GM13977 (cell line): ENCODE results near the gene MATCAP1.

Source experiments
- DNase-seq: peaks from one replicate; pipeline ENCODE4 v3.0.0; 2012; ENCODE audit warnings: low spot score
- in situ Hi-C: fragments of 300-500 bp; cut with MboI; formaldehyde crosslinking; loops from one replicate; pipeline ENCODE4 v1.12.0; 2022; ENCODE audit warnings: low sequenced_read_pairs, low pct_unique_long_range_greater_than_20kb, mixed read lengths, inconsistent platforms; ENCODE audit not compliant: unreplicated experiment
- TF ChIP-seq, protein P1 (sequence below): IDR thresholded peaks from 2 replicates; pipeline ENCODE4 v1.5.1; 2012; ENCODE audit warnings: mild to moderate bottlenecking, control low read depth; ENCODE audit not compliant: insufficient read depth; ENCODE audit errors: extremely low read depth, missing control alignments

Gene MATCAP1

DNA sequence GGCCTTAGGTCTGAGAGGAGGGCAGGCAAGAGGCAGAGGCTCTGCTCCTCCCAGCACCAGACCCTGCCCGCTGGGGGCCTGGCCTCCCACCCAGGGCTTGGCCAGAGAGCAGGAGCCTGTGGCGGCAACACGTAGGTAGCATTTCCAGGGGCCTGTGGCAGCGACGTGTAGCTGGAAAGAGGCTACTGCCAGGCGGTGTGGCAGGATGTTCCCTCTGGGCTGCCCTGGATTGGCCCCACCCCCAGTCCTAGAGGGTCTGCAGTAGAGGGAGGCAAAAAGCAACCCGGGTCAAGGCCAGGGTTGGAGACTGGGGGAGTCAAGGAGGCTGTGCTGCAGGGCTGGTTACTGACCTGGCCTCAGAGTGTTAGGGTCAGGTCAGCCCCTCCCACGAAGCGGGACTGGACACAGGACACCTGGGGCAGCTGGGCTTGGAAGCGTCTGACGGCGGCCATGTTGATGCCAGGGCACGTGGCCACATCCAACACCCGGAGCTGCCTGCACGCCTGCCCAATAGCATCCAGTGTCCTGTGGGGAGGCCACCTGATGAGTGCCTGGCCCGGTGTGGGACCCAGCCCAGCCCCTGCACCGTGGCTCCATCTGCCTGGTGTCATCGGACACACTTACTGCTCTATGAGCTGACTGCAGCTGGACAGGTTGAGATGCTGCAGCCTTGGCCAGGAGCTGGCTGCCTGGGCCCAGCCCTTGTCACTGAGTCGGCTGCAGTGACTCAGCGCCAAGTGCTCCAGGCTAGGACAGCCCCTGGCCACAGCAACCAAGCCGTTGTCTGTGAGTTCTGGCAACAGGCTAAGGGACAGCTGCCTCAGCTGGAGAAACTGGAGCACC, 23.7 kb upstream of the MATCAP1 start:
- in situ Hi-C loops: no loop called here
- TF ChIP-seq, protein P1, sequence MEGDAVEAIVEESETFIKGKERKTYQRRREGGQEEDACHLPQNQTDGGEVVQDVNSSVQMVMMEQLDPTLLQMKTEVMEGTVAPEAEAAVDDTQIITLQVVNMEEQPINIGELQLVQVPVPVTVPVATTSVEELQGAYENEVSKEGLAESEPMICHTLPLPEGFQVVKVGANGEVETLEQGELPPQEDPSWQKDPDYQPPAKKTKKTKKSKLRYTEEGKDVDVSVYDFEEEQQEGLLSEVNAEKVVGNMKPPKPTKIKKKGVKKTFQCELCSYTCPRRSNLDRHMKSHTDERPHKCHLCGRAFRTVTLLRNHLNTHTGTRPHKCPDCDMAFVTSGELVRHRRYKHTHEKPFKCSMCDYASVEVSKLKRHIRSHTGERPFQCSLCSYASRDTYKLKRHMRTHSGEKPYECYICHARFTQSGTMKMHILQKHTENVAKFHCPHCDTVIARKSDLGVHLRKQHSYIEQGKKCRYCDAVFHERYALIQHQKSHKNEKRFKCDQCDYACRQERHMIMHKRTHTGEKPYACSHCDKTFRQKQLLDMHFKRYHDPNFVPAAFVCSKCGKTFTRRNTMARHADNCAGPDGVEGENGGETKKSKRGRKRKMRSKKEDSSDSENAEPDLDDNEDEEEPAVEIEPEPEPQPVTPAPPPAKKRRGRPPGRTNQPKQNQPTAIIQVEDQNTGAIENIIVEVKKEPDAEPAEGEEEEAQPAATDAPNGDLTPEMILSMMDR: no peak
- DNase-seq: no peak

DNA sequence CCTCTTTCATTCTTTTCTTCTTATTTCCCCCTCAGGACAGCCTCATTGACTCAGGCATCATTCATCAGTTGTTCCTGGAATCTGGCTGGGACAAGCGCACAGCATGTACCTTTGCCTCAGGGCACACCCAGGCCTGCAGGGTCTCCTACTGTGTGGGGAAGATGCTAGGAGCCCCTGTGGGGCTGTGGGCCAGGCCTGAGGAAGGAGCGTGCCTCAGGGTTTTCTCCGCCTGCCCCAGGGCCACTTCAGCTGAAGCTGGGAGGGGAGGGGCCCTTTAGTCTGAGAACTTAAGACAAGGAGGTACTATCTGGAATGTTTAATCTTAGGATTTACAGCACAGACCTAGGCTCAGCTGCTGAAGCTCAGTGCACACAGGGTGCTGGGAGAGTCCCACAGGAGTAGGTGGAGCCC, 23.1 kb upstream of the MATCAP1 start:
- TF ChIP-seq, protein P1: no peak
- in situ Hi-C loops: no loop called here
- no peak for DNase-seq

DNA sequence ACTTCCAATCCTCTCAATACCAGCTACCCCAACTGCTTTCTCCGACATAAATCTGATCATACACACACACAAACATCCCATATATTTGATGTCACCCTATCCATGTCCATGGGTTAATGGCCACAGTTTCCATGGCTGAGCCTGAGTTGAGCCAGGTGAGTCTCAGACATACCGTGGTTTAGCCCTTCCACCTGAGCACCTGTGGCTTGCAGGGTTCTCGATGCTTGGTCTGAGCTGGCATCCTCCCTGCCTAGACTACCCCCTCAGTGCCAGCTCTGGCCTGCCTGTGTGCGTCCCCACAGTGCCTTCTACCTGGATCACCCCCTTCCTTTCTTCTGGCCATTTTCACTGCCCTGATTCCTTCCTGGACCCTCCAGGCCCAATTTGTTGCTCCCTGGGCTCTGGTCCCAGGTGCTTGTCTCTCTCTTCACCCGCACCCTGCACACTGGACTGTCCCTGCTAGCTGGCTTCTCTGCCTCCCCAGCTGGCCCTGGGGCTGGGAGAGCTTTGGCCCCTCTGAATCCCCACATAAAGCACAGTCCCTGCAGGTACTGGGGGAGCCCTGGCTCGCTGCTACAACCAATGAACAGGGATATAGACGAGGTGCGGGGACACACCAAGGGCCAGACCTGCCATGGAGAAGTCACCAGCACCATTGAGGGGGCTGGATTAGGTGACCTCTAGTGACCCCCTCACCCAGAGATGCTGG, 22.5 kb upstream of the MATCAP1 start:
- TF ChIP-seq, protein P1: no peak
- no peak for DNase-seq
- in situ Hi-C loops: no loop called here

DNA sequence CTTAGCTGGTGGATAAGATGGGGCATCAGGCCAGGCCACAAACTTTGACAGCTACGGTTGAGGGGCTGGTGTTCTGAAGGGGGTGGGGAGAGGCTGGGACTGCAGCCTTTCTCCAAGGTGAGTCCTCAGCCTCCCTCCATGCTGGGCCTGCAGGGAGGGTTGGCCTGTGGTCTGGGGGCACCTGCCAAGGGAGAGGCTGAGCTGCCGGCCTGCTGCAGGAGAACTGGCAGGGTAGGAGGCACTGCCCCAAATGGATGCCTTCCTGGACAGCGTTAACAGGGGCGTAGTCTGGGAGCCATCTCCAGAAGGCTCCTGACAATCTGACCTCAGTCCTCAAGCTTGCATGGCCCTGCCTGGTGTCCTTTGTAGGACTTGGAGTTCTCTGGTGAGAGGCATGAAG, 20.3 kb upstream of the MATCAP1 start:
- no peak for DNase-seq
- TF ChIP-seq, protein P1: no peak
- in situ Hi-C loops: no loop called here

DNA sequence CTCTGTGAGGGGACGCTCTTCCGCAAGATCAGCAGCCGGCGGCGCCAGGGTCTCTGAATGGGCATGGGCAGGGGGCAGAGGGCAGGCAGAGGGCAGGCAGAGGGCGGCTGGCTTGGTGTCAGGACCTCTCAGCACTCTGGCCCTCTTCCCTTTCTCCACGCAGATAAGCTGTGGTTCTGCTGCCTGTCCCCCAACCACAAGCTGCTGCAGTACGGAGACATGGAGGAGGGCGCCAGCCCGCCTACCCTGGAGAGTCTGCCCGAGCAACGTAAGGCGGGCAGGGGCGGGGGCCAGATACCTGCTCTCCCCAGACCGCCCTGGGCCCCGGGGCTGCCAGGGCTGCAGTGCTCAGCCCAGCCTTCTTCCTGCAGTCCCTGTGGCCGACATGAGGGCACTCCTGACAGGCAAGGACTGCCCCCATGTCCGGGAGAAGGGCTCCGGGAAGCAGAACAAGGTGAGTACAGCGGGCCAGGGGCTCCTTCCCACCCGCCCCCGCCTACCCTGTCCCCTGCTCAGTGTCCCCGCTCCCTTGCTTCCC, 19.3 kb upstream of the MATCAP1 start:
- no peak for DNase-seq
- TF ChIP-seq, protein P1: no peak
- in situ Hi-C loops: no loop called here

DNA sequence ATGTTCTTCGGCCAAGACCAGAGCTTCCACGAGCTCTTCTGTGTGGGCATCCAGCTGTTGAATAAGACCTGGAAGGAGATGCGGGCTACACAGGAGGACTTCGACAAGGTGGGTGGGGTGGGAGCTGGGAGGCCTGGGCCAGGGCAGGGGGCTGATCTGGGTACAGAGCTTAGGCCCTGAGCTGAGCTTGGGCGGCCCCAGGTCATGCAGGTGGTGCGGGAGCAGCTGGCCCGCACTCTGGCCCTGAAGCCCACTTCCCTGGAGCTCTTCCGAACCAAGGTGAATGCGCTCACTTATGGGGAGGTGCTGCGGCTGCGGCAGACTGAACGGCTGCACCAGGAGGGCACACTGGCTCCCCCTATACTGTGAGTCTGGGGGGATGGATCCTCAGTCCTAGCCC, 18.7 kb upstream of the MATCAP1 start:
- TF ChIP-seq, protein P1: no peak
- in situ Hi-C loops: no loop called here
- no peak for DNase-seq
